AG09309 (cell line): ENCODE data around the gene STRIT1.

Experiments used
- DNase-seq: peaks from one replicate; pipeline ENCODE4 v3.0.0-alpha.2; 2010; ENCODE audit warnings: low read depth
- H3K4me3 ChIP-seq: 2 replicates; pipeline ENCODE4 v1.5.1; 2011; ENCODE audit warnings: mild to moderate bottlenecking, low read depth, low read length, moderate library complexity; ENCODE audit not compliant: control insufficient read depth
- TF ChIP-seq, protein P1 (sequence below): IDR thresholded peaks from 2 replicates; pipeline ENCODE4 v1.5.1; 2011; ENCODE audit warnings: mild to moderate bottlenecking, low read depth, low read length, inconsistent platforms; ENCODE audit not compliant: insufficient read depth, control insufficient read depth; ENCODE audit errors: missing control alignments

Gene STRIT1

DNA sequence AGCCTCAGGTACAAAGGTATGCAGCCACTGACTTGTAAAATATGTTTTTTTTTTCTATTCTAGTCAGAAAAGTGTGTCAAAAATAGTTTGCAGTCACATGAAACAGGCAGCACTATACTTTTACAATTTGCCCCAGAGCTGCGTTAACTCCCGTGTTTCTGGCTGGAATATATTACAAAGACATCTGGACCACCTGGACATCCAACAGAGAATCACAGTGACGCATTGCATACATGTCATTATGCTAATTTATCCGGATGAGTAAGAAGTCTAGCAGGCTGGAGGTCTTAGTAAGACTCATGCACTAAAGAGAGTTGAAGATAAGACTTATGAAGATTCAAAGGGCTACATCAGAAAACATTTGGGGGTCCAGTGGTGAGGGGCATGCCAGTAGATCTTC lies 39.2 kb upstream of the STRIT1 start:
- no peak overlapping the region for H3K4me3 ChIP-seq
- no peak for DNase-seq
- TF ChIP-seq, protein P1, sequence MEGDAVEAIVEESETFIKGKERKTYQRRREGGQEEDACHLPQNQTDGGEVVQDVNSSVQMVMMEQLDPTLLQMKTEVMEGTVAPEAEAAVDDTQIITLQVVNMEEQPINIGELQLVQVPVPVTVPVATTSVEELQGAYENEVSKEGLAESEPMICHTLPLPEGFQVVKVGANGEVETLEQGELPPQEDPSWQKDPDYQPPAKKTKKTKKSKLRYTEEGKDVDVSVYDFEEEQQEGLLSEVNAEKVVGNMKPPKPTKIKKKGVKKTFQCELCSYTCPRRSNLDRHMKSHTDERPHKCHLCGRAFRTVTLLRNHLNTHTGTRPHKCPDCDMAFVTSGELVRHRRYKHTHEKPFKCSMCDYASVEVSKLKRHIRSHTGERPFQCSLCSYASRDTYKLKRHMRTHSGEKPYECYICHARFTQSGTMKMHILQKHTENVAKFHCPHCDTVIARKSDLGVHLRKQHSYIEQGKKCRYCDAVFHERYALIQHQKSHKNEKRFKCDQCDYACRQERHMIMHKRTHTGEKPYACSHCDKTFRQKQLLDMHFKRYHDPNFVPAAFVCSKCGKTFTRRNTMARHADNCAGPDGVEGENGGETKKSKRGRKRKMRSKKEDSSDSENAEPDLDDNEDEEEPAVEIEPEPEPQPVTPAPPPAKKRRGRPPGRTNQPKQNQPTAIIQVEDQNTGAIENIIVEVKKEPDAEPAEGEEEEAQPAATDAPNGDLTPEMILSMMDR = no peak

DNA sequence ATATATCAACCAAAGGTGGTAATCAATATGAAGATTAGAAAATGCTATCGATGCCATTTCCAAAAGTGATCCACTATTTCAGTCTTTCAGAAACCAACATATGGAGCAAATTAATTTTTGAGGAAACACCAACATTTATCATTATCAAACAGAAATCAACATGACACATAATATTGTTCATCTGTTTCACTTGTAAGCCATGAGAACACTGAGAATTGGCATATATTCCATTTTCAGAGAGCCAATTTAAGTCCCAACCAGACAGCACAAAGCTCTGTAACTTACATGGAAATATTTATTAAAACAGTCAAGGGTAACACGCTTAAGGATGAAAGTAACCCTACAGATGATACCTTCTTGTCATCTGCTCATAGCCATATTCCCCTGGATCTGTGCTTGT lies 37.6 kb upstream of the STRIT1 start:
- TF ChIP-seq, protein P1 = no peak
- no peak overlapping the region for H3K4me3 ChIP-seq
- no peak for DNase-seq

DNA sequence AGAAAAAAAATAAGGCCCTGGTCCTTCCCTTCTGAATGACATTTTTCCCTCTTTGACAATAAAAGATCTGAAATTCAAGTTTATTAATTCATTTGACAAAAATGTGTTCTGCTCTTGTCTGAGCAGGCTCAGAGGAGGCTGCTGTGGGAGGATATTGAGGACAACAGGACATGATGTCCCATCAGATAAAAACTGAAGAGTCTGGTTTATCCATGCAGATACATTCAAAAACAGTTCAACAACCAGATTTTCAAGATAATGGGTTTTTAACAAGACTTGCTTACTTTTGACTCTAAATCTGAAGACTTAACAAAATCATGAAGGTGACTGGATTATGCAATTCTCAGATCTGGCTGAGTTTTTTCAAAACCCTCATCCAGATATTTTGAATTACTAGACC lies 36.9 kb upstream of the STRIT1 start:
- no peak overlapping the region for H3K4me3 ChIP-seq
- DNase-seq = no peak
- TF ChIP-seq, protein P1 = no peak

DNA sequence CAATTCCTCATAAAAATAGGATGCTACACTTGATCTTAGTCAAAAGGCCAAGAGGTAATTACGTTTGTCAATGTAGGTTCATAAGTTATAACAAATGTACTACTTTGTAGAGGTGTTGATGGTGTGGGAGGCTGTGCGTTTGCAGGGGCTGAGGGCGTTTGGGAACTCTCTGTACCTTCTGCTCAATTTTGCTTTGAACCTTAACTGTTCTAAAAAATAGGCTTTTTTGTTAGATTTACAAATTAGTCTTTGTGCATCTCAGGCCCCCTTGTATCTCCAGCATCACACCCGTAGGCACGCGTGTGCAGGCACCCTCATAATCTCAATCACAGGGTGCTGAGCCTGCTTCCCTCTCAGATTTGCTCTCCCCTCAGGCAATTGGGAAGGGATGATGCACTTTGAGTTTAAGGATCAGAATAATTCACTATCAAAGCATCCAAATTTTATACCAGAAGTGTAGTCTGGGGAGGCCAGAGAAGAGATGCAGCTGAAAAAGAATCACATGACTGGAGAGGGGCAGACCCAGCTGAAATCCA lies 36.1 kb upstream of the STRIT1 start:
- H3K4me3 ChIP-seq = no peak overlapping the region
- TF ChIP-seq, protein P1 = no peak
- DNase-seq = no peak

DNA sequence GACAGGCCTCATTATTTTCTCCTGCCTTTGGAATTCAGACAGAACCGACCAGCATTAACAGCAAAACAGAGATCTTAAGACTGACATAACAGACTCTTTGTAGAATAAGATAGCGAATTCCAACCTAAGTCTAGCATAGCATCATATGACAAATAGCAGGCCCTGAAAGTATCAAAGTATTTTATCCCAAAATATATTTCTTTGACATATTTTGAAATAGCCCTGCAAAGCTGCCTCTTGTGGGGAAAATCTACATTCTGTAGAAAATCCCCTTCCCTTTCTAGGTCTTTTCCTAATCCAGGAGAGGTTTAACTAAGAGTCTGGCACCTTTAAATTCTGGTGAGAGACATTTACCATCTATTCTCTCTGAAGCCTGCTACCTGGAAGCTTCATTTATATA lies 34.4 kb upstream of the STRIT1 start:
- H3K4me3 ChIP-seq = no peak overlapping the region
- TF ChIP-seq, protein P1 = no peak
- no peak for DNase-seq

DNA sequence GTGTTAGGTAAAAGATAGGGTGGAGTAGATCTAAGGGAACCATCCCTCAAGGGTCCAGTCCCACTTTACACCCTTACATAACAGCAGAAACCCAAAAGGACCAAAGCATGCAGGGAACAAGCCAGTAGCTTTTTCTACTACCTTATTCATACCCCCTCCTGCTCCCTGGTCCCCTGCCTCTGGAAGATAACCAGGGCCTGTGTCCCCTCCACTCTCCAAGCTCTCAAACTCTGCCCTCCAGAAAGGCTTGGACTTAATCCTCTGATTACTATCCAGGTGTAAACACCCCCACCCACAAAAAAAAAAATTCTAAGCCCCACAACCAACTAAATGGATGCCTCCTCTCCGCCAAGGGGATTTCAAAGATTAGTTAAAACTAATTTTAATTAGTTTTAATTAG lies 33.9 kb upstream of the STRIT1 start:
- H3K4me3 ChIP-seq = no peak overlapping the region
- TF ChIP-seq, protein P1 = no peak
- no peak for DNase-seq

DNA sequence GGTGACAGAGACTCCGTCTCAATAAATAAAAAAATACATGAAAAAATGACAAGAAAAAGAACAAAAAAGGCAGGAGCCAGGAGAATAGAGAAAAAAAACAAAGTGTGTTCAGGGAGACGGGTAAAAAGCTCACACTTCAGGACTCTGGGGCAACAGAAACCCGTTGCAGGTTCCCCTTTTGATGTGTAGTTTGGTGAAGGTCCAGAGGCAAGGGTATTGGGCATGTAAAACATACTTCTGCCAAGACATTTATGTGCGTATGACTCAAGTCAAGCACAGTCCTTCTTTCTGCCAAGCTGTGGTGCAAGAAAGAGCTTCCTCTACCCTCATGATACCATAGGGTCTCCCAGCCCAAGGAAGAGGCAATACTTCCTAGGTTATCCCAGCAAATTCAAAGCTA lies 33.4 kb upstream of the STRIT1 start:
- DNase-seq = no peak
- H3K4me3 ChIP-seq = no peak overlapping the region
- TF ChIP-seq, protein P1 = no peak
